ENCODE measurements around the gene HIRIP3.

HIRIP3 gene

GRCh38 chr16:29999605-30000004 lies 4.2 kb upstream of the HIRIP3 start:
- DNase-seq (ENCODE audit: extremely low read depth in 1 of 2, low read depth in 1 of 2), result no peak

GRCh38 chr16:29996766-29997250 lies 1.4 kb upstream of the HIRIP3 start:
- no peak for DNase-seq (ENCODE audit: extremely low read depth in 1 of 2, low read depth in 1 of 2)

GRCh38 chr16:29995911-29996765 lies 721 bp upstream of the HIRIP3 start, which contains the start of gene INO80E:
Gene INO80E, plus strand, starts transcription at chr16:29996241. Its CDS starts 70 bp downstream, at chr16:29996311.
- DNase-seq (ENCODE audit: extremely low read depth in 1 of 2, low read depth in 1 of 2), result peak; percentile 96 to 100

- peak; percentile 29 to 50 for DNase-seq (ENCODE audit: extremely low read depth in 1 of 2, low read depth in 1 of 2)
These were observed 655 bp downstream of the HIRIP3 start for GRCh38 chr16:29994600-29995323.

GRCh38 chr16:29993903-29994599 lies 1.4 kb downstream of the HIRIP3 start:
- no peak for DNase-seq (ENCODE audit: extremely low read depth in 1 of 2, low read depth in 1 of 2)

GRCh38 chr16:29993191-29993902 lies 2.1 kb downstream of the HIRIP3 start:
- no peak for DNase-seq (ENCODE audit: extremely low read depth in 1 of 2, low read depth in 1 of 2)

GRCh38 chr16:29992344-29992967 lies 3.0 kb downstream of the HIRIP3 start:
- DNase-seq (ENCODE audit: extremely low read depth in 1 of 2, low read depth in 1 of 2), result no peak

GRCh38 chr16:29991571-29991904 lies 3.9 kb downstream of the HIRIP3 start:
- DNase-seq (ENCODE audit: extremely low read depth in 1 of 2, low read depth in 1 of 2), result no peak

- DNase-seq (ENCODE audit: extremely low read depth in 1 of 2, low read depth in 1 of 2), result no peak
These were observed 4.4 kb downstream of the HIRIP3 start for GRCh38 chr16:29990883-29991570.

- no peak for DNase-seq (ENCODE audit: extremely low read depth in 1 of 2, low read depth in 1 of 2)
These were observed 5.4 kb downstream of the HIRIP3 start for GRCh38 chr16:29990034-29990433.

- no peak for DNase-seq (ENCODE audit: extremely low read depth in 1 of 2, low read depth in 1 of 2)
These were observed 6.1 kb downstream of the HIRIP3 start for GRCh38 chr16:29989111-29989858.

- DNase-seq (ENCODE audit: extremely low read depth in 1 of 2, low read depth in 1 of 2), result no peak
These were observed 6.9 kb downstream of the HIRIP3 start for GRCh38 chr16:29988346-29989075.

GRCh38 chr16:29987371-29988085 lies 7.9 kb downstream of the HIRIP3 start:
- no peak for DNase-seq (ENCODE audit: extremely low read depth in 1 of 2, low read depth in 1 of 2)

- DNase-seq (ENCODE audit: extremely low read depth in 1 of 2, low read depth in 1 of 2), result no peak
These were observed 8.5 kb downstream of the HIRIP3 start for GRCh38 chr16:29986931-29987330.

- no peak for DNase-seq (ENCODE audit: extremely low read depth in 1 of 2, low read depth in 1 of 2)
These were observed 9.2 kb downstream of the HIRIP3 start for GRCh38 chr16:29986231-29986630.

GRCh38 chr16:29985271-29985811 lies 10.1 kb downstream of the HIRIP3 start:
- no peak for DNase-seq (ENCODE audit: extremely low read depth in 1 of 2, low read depth in 1 of 2)

GRCh38 chr16:29984764-29985147 lies 10.7 kb downstream of the HIRIP3 start:
- DNase-seq (ENCODE audit: extremely low read depth in 1 of 2, low read depth in 1 of 2), result no peak
